ENCODE measurements around the gene CACNG8. TPM values are rescaled to one million over a fixed set of nuclear protein-coding genes. Genes with fewer than 3 reads are reported as not detected.

The CACNG8 gene
- total and polyA plus RNA-seq, 2 experiments from 2014 or later, result 0.06 to 0.13 TPM

GRCh38 chr19:53981376-53981951 lies 18.7 kb downstream of the CACNG8 start:
- no peaks in the 10 kb centered on the region for H3K9me2 ChIP-seq (replicated peaks; ENCODE audit: insufficient read depth)
- H3K36me3 ChIP-seq (replicated peaks; ENCODE audit: insufficient read depth, low read depth), result no peaks in the 10 kb centered on the region
- peaks cover 37% of the 10 kb centered on the region for H3K27me3 ChIP-seq
- H3K4me3 ChIP-seq, result no peak overlapping the region
- no peak for TF ChIP-seq EZH2 (IDR thresholded peaks at IDR 0.05; ENCODE audit: borderline replicate concordance)
- TF ChIP-seq EZH2phosphoT487 (IDR thresholded peaks at IDR 0.05; ENCODE audit: low read depth, severe bottlenecking, unreplicated experiment), result no peak
- WGBS (ENCODE audit: low lambda C conversion rate, missing lambda C conversion rate), result 83% methylated on average over 12 of the region's 13 CpGs
- no peak overlapping the region for H2AFZ ChIP-seq
- no peaks in the 10 kb centered on the region for H3K9me3 ChIP-seq (ENCODE audit: low read depth)
- no peaks in the 10 kb centered on the region for H3K79me2 ChIP-seq
- peak overlapping the region; percentile 84 for H3K4me2 ChIP-seq
- peaks cover 8% of the 10 kb centered on the region for H3K4me1 ChIP-seq (ENCODE audit: insufficient read depth)
- DNase-seq (ENCODE audit: low spot score), result no peak
- H3K27ac ChIP-seq, result no peak overlapping the region
- H4K20me1 ChIP-seq (ENCODE audit: insufficient read depth, poor library complexity, severe bottlenecking), result no peaks in the 10 kb centered on the region

DNA sequence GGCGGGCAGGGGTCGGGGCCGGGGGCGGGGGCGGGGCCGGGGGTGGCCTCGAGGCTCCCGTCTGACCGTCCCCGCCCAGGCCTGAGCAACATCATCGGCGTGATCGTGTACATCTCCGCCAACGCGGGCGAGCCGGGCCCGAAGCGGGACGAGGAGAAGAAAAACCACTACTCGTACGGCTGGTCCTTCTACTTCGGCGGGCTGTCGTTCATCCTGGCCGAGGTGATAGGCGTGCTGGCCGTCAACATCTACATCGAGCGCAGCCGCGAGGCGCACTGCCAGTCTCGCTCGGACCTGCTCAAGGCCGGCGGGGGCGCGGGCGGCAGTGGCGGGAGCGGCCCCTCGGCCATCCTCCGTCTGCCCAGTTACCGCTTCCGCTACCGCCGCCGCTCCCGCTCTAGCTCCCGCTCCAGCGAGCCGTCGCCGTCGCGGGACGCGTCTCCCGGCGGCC lies 19.3 kb downstream of the CACNG8 start:
- TF ChIP-seq EZH2 (IDR thresholded peaks at IDR 0.05; ENCODE audit: borderline replicate concordance), result peak; percentile 69
- TF ChIP-seq, protein P1, sequence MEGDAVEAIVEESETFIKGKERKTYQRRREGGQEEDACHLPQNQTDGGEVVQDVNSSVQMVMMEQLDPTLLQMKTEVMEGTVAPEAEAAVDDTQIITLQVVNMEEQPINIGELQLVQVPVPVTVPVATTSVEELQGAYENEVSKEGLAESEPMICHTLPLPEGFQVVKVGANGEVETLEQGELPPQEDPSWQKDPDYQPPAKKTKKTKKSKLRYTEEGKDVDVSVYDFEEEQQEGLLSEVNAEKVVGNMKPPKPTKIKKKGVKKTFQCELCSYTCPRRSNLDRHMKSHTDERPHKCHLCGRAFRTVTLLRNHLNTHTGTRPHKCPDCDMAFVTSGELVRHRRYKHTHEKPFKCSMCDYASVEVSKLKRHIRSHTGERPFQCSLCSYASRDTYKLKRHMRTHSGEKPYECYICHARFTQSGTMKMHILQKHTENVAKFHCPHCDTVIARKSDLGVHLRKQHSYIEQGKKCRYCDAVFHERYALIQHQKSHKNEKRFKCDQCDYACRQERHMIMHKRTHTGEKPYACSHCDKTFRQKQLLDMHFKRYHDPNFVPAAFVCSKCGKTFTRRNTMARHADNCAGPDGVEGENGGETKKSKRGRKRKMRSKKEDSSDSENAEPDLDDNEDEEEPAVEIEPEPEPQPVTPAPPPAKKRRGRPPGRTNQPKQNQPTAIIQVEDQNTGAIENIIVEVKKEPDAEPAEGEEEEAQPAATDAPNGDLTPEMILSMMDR (IDR thresholded peaks at IDR 0.05; ENCODE audit: poor library complexity), result no peak
- peak; percentile 57 for TF ChIP-seq EZH2phosphoT487 (IDR thresholded peaks at IDR 0.05; ENCODE audit: low read depth, severe bottlenecking, unreplicated experiment)
- Histone ChIP-seq H4K20me1 (ENCODE audit: insufficient read depth, poor library complexity, severe bottlenecking) (no peaks in the 10 kb centered on the region), H3K36me3 (replicated peaks; ENCODE audit: insufficient read depth, low read depth) (no peaks in the 10 kb centered on the region), H3K27me3 (peaks cover 37% of the 10 kb centered on the region), H3K79me2 (no peaks in the 10 kb centered on the region), H3K9me3 (ENCODE audit: low read depth) (no peaks in the 10 kb centered on the region), H3K27ac (no peak overlapping the region), H3K4me3 (no peak overlapping the region), H3K4me1 (ENCODE audit: insufficient read depth) (peaks cover 8% of the 10 kb centered on the region), H3K4me2 (peak overlapping the region; percentile 84), H2AFZ (peak overlapping the region; percentile 49), H3K9me2 (replicated peaks; ENCODE audit: insufficient read depth) (no peaks in the 10 kb centered on the region)
- WGBS (ENCODE audit: low lambda C conversion rate, missing lambda C conversion rate), result 1% methylated on average over 25 of the region's 62 CpGs
- peak; percentile 55 for DNase-seq (ENCODE audit: low spot score)

GRCh38 chr19:53982611-53983010 lies 19.9 kb downstream of the CACNG8 start:
- Histone ChIP-seq H3K4me1 (ENCODE audit: insufficient read depth) (peaks cover 8% of the 10 kb centered on the region), H3K36me3 (replicated peaks; ENCODE audit: insufficient read depth, low read depth) (no peaks in the 10 kb centered on the region), H3K27ac (no peak overlapping the region), H3K79me2 (no peaks in the 10 kb centered on the region), H3K9me2 (replicated peaks; ENCODE audit: insufficient read depth) (no peaks in the 10 kb centered on the region), H3K4me2 (peak overlapping the region; percentile 74), H4K20me1 (ENCODE audit: insufficient read depth, poor library complexity, severe bottlenecking) (no peaks in the 10 kb centered on the region), H3K4me3 (no peak overlapping the region), H3K9me3 (ENCODE audit: low read depth) (no peaks in the 10 kb centered on the region), H3K27me3 (peaks cover 37% of the 10 kb centered on the region), H2AFZ (no peak overlapping the region)
- peak; percentile 67 for DNase-seq (ENCODE audit: low spot score)
- WGBS (ENCODE audit: low lambda C conversion rate, missing lambda C conversion rate), result no CpG with 5 or more reads among the region's 61 CpGs
- TF ChIP-seq, protein P1 (IDR thresholded peaks at IDR 0.05; ENCODE audit: poor library complexity), result no peak
- no peak for TF ChIP-seq EZH2 (IDR thresholded peaks at IDR 0.05; ENCODE audit: borderline replicate concordance)
- no peak for TF ChIP-seq EZH2phosphoT487 (IDR thresholded peaks at IDR 0.05; ENCODE audit: low read depth, severe bottlenecking, unreplicated experiment)

DNA sequence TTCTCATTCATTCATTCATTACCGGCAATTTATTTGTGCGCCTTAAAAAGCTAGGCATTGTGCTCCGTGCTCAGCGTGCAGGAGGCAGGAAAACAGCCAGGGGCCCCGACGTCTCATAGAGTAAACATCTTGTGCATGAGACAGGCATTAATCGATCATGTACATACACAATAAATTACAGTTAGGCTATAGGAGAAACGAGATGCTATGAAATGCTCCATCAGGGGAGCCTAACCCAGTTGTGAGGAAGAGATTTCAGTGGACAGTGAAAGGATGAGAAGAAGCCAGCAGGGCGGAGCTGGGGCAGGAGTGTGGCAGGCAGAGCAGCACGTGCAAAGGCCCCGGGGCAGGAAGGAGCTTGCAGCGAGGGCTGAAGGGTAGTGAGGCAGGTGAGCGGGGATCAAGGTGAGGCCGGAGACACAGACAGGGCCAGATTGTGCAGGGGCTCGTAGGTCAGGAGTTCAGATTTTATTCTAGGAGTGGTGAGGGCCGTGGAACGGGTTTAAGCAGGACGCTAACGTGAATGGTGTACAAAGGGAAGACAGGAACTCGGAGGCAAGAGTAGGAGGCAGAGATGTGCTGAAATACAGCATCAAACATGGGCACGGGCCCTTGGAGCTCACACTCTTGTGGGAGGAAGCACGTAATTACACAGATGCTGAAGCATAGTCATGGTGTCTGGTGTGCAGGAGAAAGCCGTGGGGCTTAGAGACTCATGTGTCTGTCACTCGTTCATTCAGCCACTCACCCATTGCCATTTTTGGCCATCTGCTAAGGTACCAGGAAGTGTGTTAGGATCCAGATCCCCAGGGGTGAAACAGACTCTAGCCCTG lies 20.9 kb downstream of the CACNG8 start:
- TF ChIP-seq, protein P1 (IDR thresholded peaks at IDR 0.05; ENCODE audit: poor library complexity), result no peak
- no peak for TF ChIP-seq EZH2 (IDR thresholded peaks at IDR 0.05; ENCODE audit: borderline replicate concordance)
- TF ChIP-seq EZH2phosphoT487 (IDR thresholded peaks at IDR 0.05; ENCODE audit: low read depth, severe bottlenecking, unreplicated experiment), result no peak
- no peak for DNase-seq (ENCODE audit: low spot score)
- H4K20me1 ChIP-seq (ENCODE audit: insufficient read depth, poor library complexity, severe bottlenecking), result no peaks in the 10 kb centered on the region
- H3K27ac ChIP-seq, result no peak overlapping the region
- H3K36me3 ChIP-seq (replicated peaks; ENCODE audit: insufficient read depth, low read depth), result no peaks in the 10 kb centered on the region
- H3K4me2 ChIP-seq, result no peak overlapping the region
- peaks cover 31% of the 10 kb centered on the region for H3K27me3 ChIP-seq
- no peaks in the 10 kb centered on the region for H3K79me2 ChIP-seq
- no peaks in the 10 kb centered on the region for H3K9me2 ChIP-seq (replicated peaks; ENCODE audit: insufficient read depth)
- no peak overlapping the region for H2AFZ ChIP-seq
- no peak overlapping the region for H3K4me3 ChIP-seq
- no peaks in the 10 kb centered on the region for H3K9me3 ChIP-seq (ENCODE audit: low read depth)
- 89% methylated on average over 24 of the region's 24 CpGs for WGBS (ENCODE audit: low lambda C conversion rate, missing lambda C conversion rate)
- H3K4me1 ChIP-seq (ENCODE audit: insufficient read depth), result peaks cover 8% of the 10 kb centered on the region

Data from hepatocyte (in vitro differentiated cells).